GM12873 (cell line): ENCODE measurements around the gene TIMMDC1.

Experiments
- CTCF ChIP-seq: IDR thresholded peaks from 2 replicates; pipeline ENCODE4 v1.5.1; 2012; ENCODE audit warnings: low read depth, mild to moderate bottlenecking, moderate library complexity, low read length, control low read depth; ENCODE audit not compliant: insufficient read depth; ENCODE audit errors: missing control alignments

TIMMDC1 gene

GRCh38 chr3:119498186-119499011 lies at the start of gene TIMMDC1:
Gene TIMMDC1, plus strand, starts transcription at chr3:119498547. Its CDS starts 187 bp downstream, at chr3:119498734.
- TF ChIP-seq CTCF = no peak

- TF ChIP-seq CTCF = no peak
Measured at GRCh38 chr3:119453822-119454221, 44.5 kb upstream of the TIMMDC1 start.

GRCh38 chr3:119456469-119456868 lies 41.9 kb upstream of the TIMMDC1 start:
- no peak for TF ChIP-seq CTCF

GRCh38 chr3:119457246-119457645 lies 41.1 kb upstream of the TIMMDC1 start:
- no peak for TF ChIP-seq CTCF

- TF ChIP-seq CTCF = no peak
Measured at GRCh38 chr3:119463171-119464169, 34.9 kb upstream of the TIMMDC1 start, which contains the start of gene TMEM39A. Gene TMEM39A, minus strand, starts transcription at chr3:119463615. Its CDS starts 1,541 bp downstream, at chr3:119462074.

- TF ChIP-seq CTCF = no peak
Measured at GRCh38 chr3:119468041-119468440, 30.3 kb upstream of the TIMMDC1 start.
